ENCODE measurements around the gene CDCA4.

The CDCA4 gene

GRCh38 chr14:105055334-105055733 lies 34.5 kb upstream of the CDCA4 start:
- H3K4me3 ChIP-seq (ENCODE audit: low read depth, low read length), result no peak overlapping the region
- WGBS (ENCODE audit: extremely low coverage, insufficient coverage, insufficient read length), result no CpG with 5 or more reads among the region's 15 CpGs
- no peak overlapping the region for H3K4ac ChIP-seq (ENCODE audit: low read depth, low read length)
- H2AFZ ChIP-seq (ENCODE audit: insufficient read depth, low read length, poor library complexity), result no peak overlapping the region
- H4K12ac ChIP-seq (ENCODE audit: low read depth, low read length), result no peak overlapping the region
- no peak overlapping the region for H4K8ac ChIP-seq (ENCODE audit: low read depth, low read length)
- peaks cover 3% of the 10 kb centered on the region for H3K9me3 ChIP-seq (ENCODE audit: insufficient read depth, low read depth, low read length)
- no peak overlapping the region for H3K23ac ChIP-seq (ENCODE audit: low read length)
- no peak overlapping the region for H3K18ac ChIP-seq (ENCODE audit: low read length)
- H3K79me1 ChIP-seq (ENCODE audit: low read length), result no peaks in the 10 kb centered on the region
- H3K36me3 ChIP-seq (ENCODE audit: control insufficient read depth in 1 of 2, insufficient read depth in 2 of 2, low read length in 2 of 2), result no peaks in the 10 kb centered on the region
- H2AK5ac ChIP-seq (ENCODE audit: low read length), result no peak overlapping the region
- DNase-seq, result peak; percentile 24 to 59
- H3K4me2 ChIP-seq (ENCODE audit: low read length), result no peak overlapping the region
- no peak overlapping the region for H3K14ac ChIP-seq (ENCODE audit: low read length)
- H3K9ac ChIP-seq (ENCODE audit: low read length), result no peak overlapping the region
- no peak overlapping the region for H2BK5ac ChIP-seq (ENCODE audit: low read depth, low read length, poor library complexity)
- H3K79me2 ChIP-seq (ENCODE audit: control insufficient read depth, insufficient read depth, low read length, poor library complexity), result peaks cover 1% of the 10 kb centered on the region
- H3K27me3 ChIP-seq (ENCODE audit: insufficient read depth, low read length), result peaks cover 11% of the 10 kb centered on the region
- no peak overlapping the region for H2BK120ac ChIP-seq (ENCODE audit: insufficient read depth, low read length, poor library complexity)
- no peak overlapping the region for H2BK12ac ChIP-seq (ENCODE audit: low read length)
- no peak overlapping the region for H4K91ac ChIP-seq (ENCODE audit: low read depth, low read length)
- no peaks in the 10 kb centered on the region for H3K4me1 ChIP-seq (ENCODE audit: control insufficient read depth in 1 of 2, insufficient read depth in 2 of 2, low read length in 2 of 2)
- no peak overlapping the region for H3K27ac ChIP-seq (ENCODE audit: low read depth, low read length)

DNA sequence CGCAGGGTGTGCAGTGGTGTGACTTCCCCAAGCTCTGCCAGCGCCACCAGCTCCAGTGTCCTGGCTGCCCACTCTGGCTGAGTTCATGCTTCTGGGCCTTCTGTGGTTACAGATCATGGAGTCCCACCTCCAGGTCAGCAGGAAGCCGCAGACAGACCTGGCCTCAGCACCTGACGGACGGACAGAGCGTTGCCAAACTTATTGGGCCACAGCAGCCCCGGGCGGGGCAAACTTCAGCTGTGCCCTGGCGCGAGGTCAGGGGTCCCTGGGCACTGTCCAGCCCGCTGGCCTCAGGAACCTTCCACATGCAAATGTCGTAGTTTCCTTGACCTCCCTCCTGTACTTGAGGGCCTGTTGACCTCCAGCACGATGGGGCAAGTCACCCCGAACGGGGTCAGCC lies 33.1 kb upstream of the CDCA4 start:
- Histone ChIP-seq H2BK120ac (ENCODE audit: insufficient read depth, low read length, poor library complexity) (no peak overlapping the region), H3K23ac (ENCODE audit: low read length) (no peak overlapping the region), H3K14ac (ENCODE audit: low read length) (no peak overlapping the region), H4K91ac (ENCODE audit: low read depth, low read length) (no peak overlapping the region), H4K8ac (ENCODE audit: low read depth, low read length) (no peak overlapping the region), H3K27ac (ENCODE audit: low read depth, low read length) (no peak overlapping the region), H3K4me2 (ENCODE audit: low read length) (no peak overlapping the region), H3K9ac (ENCODE audit: low read length) (no peak overlapping the region), H3K4ac (ENCODE audit: low read depth, low read length) (no peak overlapping the region), H3K18ac (ENCODE audit: low read length) (no peak overlapping the region), H3K79me1 (ENCODE audit: low read length) (no peaks in the 10 kb centered on the region), H2AK5ac (ENCODE audit: low read length) (no peak overlapping the region), H2BK12ac (ENCODE audit: low read length) (no peak overlapping the region), H2BK5ac (ENCODE audit: low read depth, low read length, poor library complexity) (no peak overlapping the region), H3K4me1 (ENCODE audit: control insufficient read depth in 1 of 2, insufficient read depth in 2 of 2, low read length in 2 of 2) (no peaks in the 10 kb centered on the region), H3K27me3 (ENCODE audit: insufficient read depth, low read length) (peaks cover 11% of the 10 kb centered on the region), H3K79me2 (ENCODE audit: control insufficient read depth, insufficient read depth, low read length, poor library complexity) (peaks cover 1% of the 10 kb centered on the region), H3K36me3 (ENCODE audit: control insufficient read depth in 1 of 2, insufficient read depth in 2 of 2, low read length in 2 of 2) (no peaks in the 10 kb centered on the region), H3K9me3 (ENCODE audit: insufficient read depth, low read depth, low read length) (peaks cover 3% of the 10 kb centered on the region), H2AFZ (ENCODE audit: insufficient read depth, low read length, poor library complexity) (no peak overlapping the region), H4K12ac (ENCODE audit: low read depth, low read length) (no peak overlapping the region), H3K4me3 (ENCODE audit: low read depth, low read length) (no peak overlapping the region)
- DNase-seq, result no peak
- WGBS (ENCODE audit: extremely low coverage, insufficient coverage, insufficient read length), result no CpG with 5 or more reads among the region's 15 CpGs

DNA sequence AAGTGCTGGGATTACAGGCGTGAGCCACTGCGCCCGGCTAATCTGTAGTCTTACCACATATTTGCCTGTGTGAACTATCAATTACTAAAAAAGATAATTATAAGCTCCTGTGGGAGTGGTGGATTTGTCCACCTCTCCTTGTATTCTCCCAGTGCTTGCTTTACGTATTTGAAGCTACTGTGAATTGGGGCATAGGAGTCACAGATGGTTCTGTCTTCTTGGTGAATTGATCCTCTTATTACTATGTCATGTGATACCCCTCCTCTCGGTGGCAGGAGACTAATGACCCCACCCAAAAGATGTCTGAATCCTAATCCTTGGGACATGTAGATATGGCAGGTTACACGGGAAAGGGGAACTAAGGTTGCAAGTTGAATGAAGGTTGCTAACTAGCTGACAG lies 32.5 kb upstream of the CDCA4 start:
- Histone ChIP-seq H3K9ac (ENCODE audit: low read length) (no peak overlapping the region), H4K8ac (ENCODE audit: low read depth, low read length) (no peak overlapping the region), H2BK120ac (ENCODE audit: insufficient read depth, low read length, poor library complexity) (no peak overlapping the region), H2AFZ (ENCODE audit: insufficient read depth, low read length, poor library complexity) (no peak overlapping the region), H3K79me2 (ENCODE audit: control insufficient read depth, insufficient read depth, low read length, poor library complexity) (no peaks in the 10 kb centered on the region), H3K23ac (ENCODE audit: low read length) (no peak overlapping the region), H2AK5ac (ENCODE audit: low read length) (no peak overlapping the region), H3K4me1 (ENCODE audit: control insufficient read depth in 1 of 2, insufficient read depth in 2 of 2, low read length in 2 of 2) (no peaks in the 10 kb centered on the region), H3K36me3 (ENCODE audit: control insufficient read depth in 1 of 2, insufficient read depth in 2 of 2, low read length in 2 of 2) (no peaks in the 10 kb centered on the region), H3K9me3 (ENCODE audit: insufficient read depth, low read depth, low read length) (peaks cover 3% of the 10 kb centered on the region), H3K27ac (ENCODE audit: low read depth, low read length) (no peak overlapping the region), H3K14ac (ENCODE audit: low read length) (no peak overlapping the region), H3K4ac (ENCODE audit: low read depth, low read length) (no peak overlapping the region), H4K91ac (ENCODE audit: low read depth, low read length) (no peak overlapping the region), H3K18ac (ENCODE audit: low read length) (no peak overlapping the region), H4K12ac (ENCODE audit: low read depth, low read length) (no peak overlapping the region), H3K27me3 (ENCODE audit: insufficient read depth, low read length) (peaks cover 11% of the 10 kb centered on the region), H2BK12ac (ENCODE audit: low read length) (no peak overlapping the region), H3K79me1 (ENCODE audit: low read length) (no peaks in the 10 kb centered on the region), H3K4me3 (ENCODE audit: low read depth, low read length) (no peak overlapping the region), H2BK5ac (ENCODE audit: low read depth, low read length, poor library complexity) (no peak overlapping the region), H3K4me2 (ENCODE audit: low read length) (no peak overlapping the region)
- no CpG with 5 or more reads among the region's 6 CpGs for WGBS (ENCODE audit: extremely low coverage, insufficient coverage, insufficient read length)
- DNase-seq, result no peak

DNA sequence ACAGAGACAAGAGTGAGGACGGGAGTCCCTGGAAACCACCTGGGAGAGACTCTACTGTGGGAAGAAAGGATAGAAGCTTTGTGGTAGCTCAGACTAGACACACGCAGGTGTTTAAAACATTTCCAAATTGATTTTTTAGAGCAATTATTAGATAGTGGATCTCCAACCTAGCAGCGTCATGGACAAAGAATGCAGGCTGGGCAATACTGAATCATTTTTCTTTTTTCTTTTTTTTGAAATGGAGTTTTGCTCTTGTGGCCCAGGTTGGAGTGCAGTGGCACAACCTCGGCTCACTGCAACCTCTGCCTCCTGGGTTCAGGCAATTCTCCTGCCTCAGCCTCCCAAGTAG lies 31.2 kb upstream of the CDCA4 start:
- no peak overlapping the region for H2AFZ ChIP-seq (ENCODE audit: insufficient read depth, low read length, poor library complexity)
- peaks cover 3% of the 10 kb centered on the region for H3K9me3 ChIP-seq (ENCODE audit: insufficient read depth, low read depth, low read length)
- H2BK12ac ChIP-seq (ENCODE audit: low read length), result no peak overlapping the region
- H2BK120ac ChIP-seq (ENCODE audit: insufficient read depth, low read length, poor library complexity), result no peak overlapping the region
- H2BK5ac ChIP-seq (ENCODE audit: low read depth, low read length, poor library complexity), result no peak overlapping the region
- no peak overlapping the region for H3K14ac ChIP-seq (ENCODE audit: low read length)
- H4K12ac ChIP-seq (ENCODE audit: low read depth, low read length), result no peak overlapping the region
- H3K18ac ChIP-seq (ENCODE audit: low read length), result no peak overlapping the region
- H3K27ac ChIP-seq (ENCODE audit: low read depth, low read length), result no peak overlapping the region
- peaks cover 11% of the 10 kb centered on the region for H3K27me3 ChIP-seq (ENCODE audit: insufficient read depth, low read length)
- H3K4ac ChIP-seq (ENCODE audit: low read depth, low read length), result no peak overlapping the region
- no CpG with 5 or more reads among the region's 4 CpGs for WGBS (ENCODE audit: extremely low coverage, insufficient coverage, insufficient read length)
- H3K9ac ChIP-seq (ENCODE audit: low read length), result no peak overlapping the region
- no peak overlapping the region for H2AK5ac ChIP-seq (ENCODE audit: low read length)
- H3K79me2 ChIP-seq (ENCODE audit: control insufficient read depth, insufficient read depth, low read length, poor library complexity), result no peaks in the 10 kb centered on the region
- peak; percentile 76 to 92 for DNase-seq
- no peaks in the 10 kb centered on the region for H3K4me1 ChIP-seq (ENCODE audit: control insufficient read depth in 1 of 2, insufficient read depth in 2 of 2, low read length in 2 of 2)
- no peak overlapping the region for H3K4me3 ChIP-seq (ENCODE audit: low read depth, low read length)
- H4K8ac ChIP-seq (ENCODE audit: low read depth, low read length), result no peak overlapping the region
- no peak overlapping the region for H3K23ac ChIP-seq (ENCODE audit: low read length)
- no peaks in the 10 kb centered on the region for H3K79me1 ChIP-seq (ENCODE audit: low read length)
- no peaks in the 10 kb centered on the region for H3K36me3 ChIP-seq (ENCODE audit: control insufficient read depth in 1 of 2, insufficient read depth in 2 of 2, low read length in 2 of 2)
- H3K4me2 ChIP-seq (ENCODE audit: low read length), result no peak overlapping the region
- no peak overlapping the region for H4K91ac ChIP-seq (ENCODE audit: low read depth, low read length)

Data from trophoblast cell (in vitro differentiated cells and primary cell).